Measurements from ENCODE around the gene TMEM135. TPM values are rescaled to one million over a fixed set of nuclear protein-coding genes. Genes with fewer than 3 reads are reported as not detected.

The TMEM135 gene
- total and polyA plus RNA-seq, 2 experiments from 2014 or later = 11.0 to 11.9 TPM

DNA sequence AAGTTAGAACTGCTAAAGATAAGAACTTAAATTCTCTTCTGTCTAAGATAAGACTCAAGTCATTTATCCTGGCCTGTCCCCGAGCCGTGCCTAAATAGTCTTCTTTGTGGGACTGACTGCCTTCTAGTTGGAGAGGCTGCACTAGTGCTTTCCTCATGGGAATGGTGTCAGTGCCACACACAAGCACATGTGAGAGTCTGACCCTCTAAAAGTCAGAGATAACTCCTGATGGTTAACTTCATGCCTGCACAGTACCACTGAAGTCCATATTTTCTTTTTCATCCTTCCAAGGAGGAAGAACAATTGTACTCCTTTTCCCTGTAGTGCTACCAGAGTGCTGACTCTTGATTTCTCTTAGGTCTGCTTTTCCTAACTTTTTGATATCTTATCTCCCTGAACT is 309.7 kb downstream of the TMEM135 start:
- no peak overlapping the region for H3K4me3 ChIP-seq
- TF ChIP-seq EZH2phosphoT487 (IDR thresholded peaks at IDR 0.05; ENCODE audit: insufficient read depth, low read depth) (no peak), EZH2 (IDR thresholded peaks at IDR 0.05; ENCODE audit: insufficient read depth, poor library complexity, severe bottlenecking) (no peak)
- no peaks in the 10 kb centered on the region for H3K79me2 ChIP-seq (ENCODE audit: insufficient read depth)
- H3K4me2 ChIP-seq (ENCODE audit: unreplicated experiment) = no peak overlapping the region
- no peaks in the 10 kb centered on the region for H4K20me1 ChIP-seq (ENCODE audit: insufficient read depth)
- no peak for DNase-seq
- H3F3A ChIP-seq (ENCODE audit: insufficient read depth) = no peaks in the 10 kb centered on the region
- no peak overlapping the region for H3K27ac ChIP-seq
- H3K9me2 ChIP-seq (ENCODE audit: insufficient read depth) = no peaks in the 10 kb centered on the region
- WGBS, 2 experiments (ENCODE audit: low coverage in 1 of 2, low lambda C conversion rate in 2 of 2, missing lambda C conversion rate in 2 of 2) = 62 to 84% methylated on average over 2 of the region's 2 CpGs
- H3K36me3 ChIP-seq (ENCODE audit: low read depth) = no peaks in the 10 kb centered on the region
- no peaks in the 10 kb centered on the region for H3K27me3 ChIP-seq (replicated peaks; ENCODE audit: insufficient read depth)
- H2AFZ ChIP-seq = no peak overlapping the region
- in situ Hi-C loops (cut with MboI) = no loop called here
- no peak overlapping the region for H3K9ac ChIP-seq
- no peaks in the 10 kb centered on the region for H3K9me3 ChIP-seq (ENCODE audit: low read depth)
- no peaks in the 10 kb centered on the region for H3K4me1 ChIP-seq (ENCODE audit: insufficient read depth)

DNA sequence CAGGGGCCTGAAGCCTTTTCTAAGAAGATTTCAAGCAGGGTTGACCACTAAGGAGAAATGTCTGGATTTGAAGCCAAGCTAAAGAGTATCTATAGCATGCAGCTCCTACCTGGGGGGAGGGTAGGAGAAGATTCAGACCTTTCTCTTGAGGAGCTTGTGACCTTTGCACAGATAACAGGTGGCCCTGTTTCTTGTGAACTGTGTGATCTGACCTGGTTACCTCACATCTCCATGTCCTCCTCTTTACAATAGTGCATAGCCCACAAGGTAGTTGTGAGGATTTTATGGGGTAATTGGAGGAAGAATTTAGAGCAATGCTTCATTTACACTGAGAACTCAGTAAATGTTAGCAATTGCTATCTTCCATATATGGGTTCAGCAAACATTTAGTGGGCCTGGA is 310.1 kb downstream of the TMEM135 start:
- H3F3A ChIP-seq (ENCODE audit: insufficient read depth) = no peaks in the 10 kb centered on the region
- no peak overlapping the region for H3K4me2 ChIP-seq (ENCODE audit: unreplicated experiment)
- H3K27me3 ChIP-seq (replicated peaks; ENCODE audit: insufficient read depth) = no peaks in the 10 kb centered on the region
- peaks cover under 1% of the 10 kb centered on the region; the same call in 1 of the 2 replicates for H3K4me1 ChIP-seq (ENCODE audit: insufficient read depth)
- in situ Hi-C loops (cut with MboI) = no loop called here
- DNase-seq = no peak
- H3K27ac ChIP-seq = no peak overlapping the region
- H3K79me2 ChIP-seq (ENCODE audit: insufficient read depth) = no peaks in the 10 kb centered on the region
- H2AFZ ChIP-seq = no peak overlapping the region
- TF ChIP-seq EZH2 (IDR thresholded peaks at IDR 0.05; ENCODE audit: insufficient read depth, poor library complexity, severe bottlenecking) (no peak), EZH2phosphoT487 (IDR thresholded peaks at IDR 0.05; ENCODE audit: insufficient read depth, low read depth) (no peak)
- H3K4me3 ChIP-seq = no peak overlapping the region
- no peaks in the 10 kb centered on the region for H3K9me2 ChIP-seq (ENCODE audit: insufficient read depth)
- H4K20me1 ChIP-seq (ENCODE audit: insufficient read depth) = no peaks in the 10 kb centered on the region
- H3K36me3 ChIP-seq (ENCODE audit: low read depth) = no peaks in the 10 kb centered on the region
- no peaks in the 10 kb centered on the region for H3K9me3 ChIP-seq (ENCODE audit: low read depth)
- no peak overlapping the region for H3K9ac ChIP-seq

DNA sequence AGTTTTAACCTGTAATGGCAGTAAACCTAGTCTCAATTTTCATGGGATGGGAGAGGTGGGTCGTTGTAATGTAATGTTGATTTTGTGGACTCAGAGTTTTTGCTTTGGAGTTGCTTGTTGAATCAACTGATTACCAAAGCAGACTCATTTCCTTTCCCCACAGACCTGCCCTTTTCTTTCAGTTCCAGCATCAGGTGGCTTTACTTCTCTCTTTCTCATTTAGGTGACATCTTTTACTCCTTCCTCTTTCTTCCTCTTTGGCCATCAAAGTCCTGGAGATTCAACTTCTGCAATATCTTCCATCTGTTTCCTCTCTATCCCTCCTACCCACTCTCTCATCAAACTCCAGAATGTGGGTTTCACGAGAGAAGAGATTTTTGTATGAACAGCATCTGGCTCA is 313.9 kb downstream of the TMEM135 start:
- Histone ChIP-seq H3K9me3 (ENCODE audit: low read depth) (no peaks in the 10 kb centered on the region), H3K4me3 (no peak overlapping the region), H3K4me2 (ENCODE audit: unreplicated experiment) (no peak overlapping the region), H3K79me2 (ENCODE audit: insufficient read depth) (no peaks in the 10 kb centered on the region), H2AFZ (no peak overlapping the region), H3K36me3 (ENCODE audit: low read depth) (no peaks in the 10 kb centered on the region), H3K27me3 (replicated peaks; ENCODE audit: insufficient read depth) (no peaks in the 10 kb centered on the region), H3F3A (ENCODE audit: insufficient read depth) (no peaks in the 10 kb centered on the region), H3K9ac (no peak overlapping the region), H3K4me1 (ENCODE audit: insufficient read depth) (peaks cover 8% of the 10 kb centered on the region; the same call in 1 of the 2 replicates), H3K27ac (no peak overlapping the region), H4K20me1 (ENCODE audit: insufficient read depth) (no peaks in the 10 kb centered on the region), H3K9me2 (ENCODE audit: insufficient read depth) (no peaks in the 10 kb centered on the region)
- DNase-seq = no peak
- in situ Hi-C loops (cut with MboI) = loop anchor here (5.0 kb wide), 1 partner anchor 71 kb away; no protein-coding TSS in a partner anchor
- no peak for TF ChIP-seq EZH2phosphoT487 (IDR thresholded peaks at IDR 0.05; ENCODE audit: insufficient read depth, low read depth)
- TF ChIP-seq EZH2 (IDR thresholded peaks at IDR 0.05; ENCODE audit: insufficient read depth, poor library complexity, severe bottlenecking) = no peak
- 75 to 87% methylated on average over 2 of the region's 2 CpGs for WGBS, 2 experiments (ENCODE audit: low coverage in 1 of 2, low lambda C conversion rate in 2 of 2, missing lambda C conversion rate in 2 of 2)

DNA sequence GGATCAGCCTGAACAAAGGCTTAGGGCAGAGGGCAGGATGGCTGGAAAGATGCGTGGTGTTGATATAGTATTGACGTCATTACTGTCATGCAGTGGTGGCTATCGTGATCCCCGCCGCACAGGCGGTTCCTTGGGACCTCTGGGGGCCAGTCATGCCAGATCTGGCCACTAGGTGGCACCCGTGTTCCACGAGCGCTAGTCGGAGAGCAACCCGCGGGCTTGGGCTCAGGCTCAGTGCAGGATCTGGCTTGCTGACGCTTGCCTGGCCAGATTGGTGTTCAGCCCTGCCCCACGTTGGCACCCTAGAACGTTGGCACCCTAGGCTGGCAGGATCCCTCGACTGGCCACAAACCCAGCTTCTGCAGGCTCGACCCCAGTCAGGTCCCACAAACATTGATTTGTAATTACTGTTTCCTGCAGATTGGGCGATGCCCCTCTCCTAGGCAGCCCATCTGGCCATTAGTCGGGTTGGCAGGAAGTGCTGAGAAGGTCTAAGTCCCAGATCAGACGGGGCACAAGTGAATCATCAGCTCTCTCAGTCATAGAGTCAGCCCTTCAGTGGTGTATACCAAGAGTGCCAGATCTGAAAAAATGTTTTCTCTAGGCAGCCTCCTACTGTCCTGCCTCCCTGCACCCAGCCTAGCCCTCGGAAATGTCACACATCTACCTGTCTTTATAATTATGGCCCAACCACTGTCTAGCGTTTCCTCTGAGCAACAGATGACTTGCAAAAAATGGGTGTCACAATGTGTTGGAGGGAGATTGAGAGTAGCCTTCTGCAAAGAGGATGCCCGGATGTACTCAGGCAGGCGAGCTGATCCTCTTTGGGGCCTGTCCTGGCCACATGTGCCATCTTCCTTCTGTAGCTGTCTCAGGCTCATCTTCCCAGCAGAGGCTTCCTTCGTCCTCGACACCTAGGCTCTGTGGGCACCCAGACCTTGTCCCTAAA is 315.3 kb downstream of the TMEM135 start:
- WGBS, 2 experiments (ENCODE audit: low coverage in 1 of 2, low lambda C conversion rate in 2 of 2, missing lambda C conversion rate in 2 of 2) = 19 to 29% methylated on average over 17 to 26 of the region's 26 CpGs
- no peaks in the 10 kb centered on the region for H4K20me1 ChIP-seq (ENCODE audit: insufficient read depth)
- H2AFZ ChIP-seq = peak overlapping the region; percentile 71
- H3K27ac ChIP-seq = 0 out of 2 replicates have a peak overlapping the region, but pooled peaks have one; percentile 26
- H3K9me2 ChIP-seq (ENCODE audit: insufficient read depth) = no peaks in the 10 kb centered on the region
- no peaks in the 10 kb centered on the region for H3K27me3 ChIP-seq (replicated peaks; ENCODE audit: insufficient read depth)
- H3K79me2 ChIP-seq (ENCODE audit: insufficient read depth) = no peaks in the 10 kb centered on the region
- H3K9me3 ChIP-seq (ENCODE audit: low read depth) = no peaks in the 10 kb centered on the region
- H3K4me3 ChIP-seq = peak overlapping the region; percentile 61
- in situ Hi-C loops (cut with MboI) = loop anchor here (5.0 kb wide), 1 partner anchor 69 kb away; no protein-coding TSS in a partner anchor
- H3K4me2 ChIP-seq (ENCODE audit: unreplicated experiment) = peak overlapping the region; percentile 68
- H3K4me1 ChIP-seq (ENCODE audit: insufficient read depth) = peaks cover 8% of the 10 kb centered on the region; the same call in 1 of the 2 replicates
- TF ChIP-seq EZH2 (IDR thresholded peaks at IDR 0.05; ENCODE audit: insufficient read depth, poor library complexity, severe bottlenecking) (no peak), EZH2phosphoT487 (IDR thresholded peaks at IDR 0.05; ENCODE audit: insufficient read depth, low read depth) (no peak)
- H3K36me3 ChIP-seq (ENCODE audit: low read depth) = no peaks in the 10 kb centered on the region
- no peaks in the 10 kb centered on the region for H3F3A ChIP-seq (ENCODE audit: insufficient read depth)
- no peak overlapping the region; the same call in 1 of the 2 replicates for H3K9ac ChIP-seq
- peak; percentile 91 for DNase-seq
